Lower lobe of right lung (tissue), 2 donors: Measurements from ENCODE around the gene NRGN. TPM values are rescaled to one million over a fixed set of nuclear protein-coding genes. Genes with fewer than 3 reads are reported as not detected.

Source experiments
- ATAC-seq, 2 donors: fragments of 200-7000 bp; cut with Tn5 transposase; one replicate each; pipeline ENCODE4 v1.9.1; 2020 to 2022; ENCODE audit warnings: mild to moderate bottlenecking in 2 of 2, moderate library complexity in 2 of 2
- DNase-seq: peaks from one replicate; pipeline ENCODE4 v3.0.0-alpha.2; 2020
- H3K27ac ChIP-seq: fragments of 200-600 bp; one replicate; pipeline ENCODE4 v1.8.0; 2022
- H3K27me3 ChIP-seq: fragments of 200-600 bp; one replicate; pipeline ENCODE4 v1.8.0; 2022; ENCODE audit warnings: low read depth
- H3K36me3 ChIP-seq: fragments of 200-600 bp; one replicate; pipeline ENCODE4 v1.8.0; 2022; ENCODE audit warnings: mild to moderate bottlenecking
- H3K4me1 ChIP-seq: fragments of 200-600 bp; one replicate; pipeline ENCODE4 v1.8.0; 2022
- H3K4me3 ChIP-seq: fragments of 200-600 bp; one replicate; pipeline ENCODE4 v1.8.0; 2022; ENCODE audit warnings: mild to moderate bottlenecking
- H3K9me3 ChIP-seq: fragments of 200-600 bp; one replicate; pipeline ENCODE4 v1.8.0; 2022
- intact Hi-C: fragments of 100-400 bp; cut with DNase I; formaldehyde crosslinking; loops from one replicate; pipeline ENCODE4 v1.11.0; 2022
- total RNA-seq: library from RNA; stranded (reverse); fragmentation: NEBNext Ultra II Directional; extraction: Animal tissue kit (Norgen Biotek cat#: 25700); gene quantifications from one replicate; pipeline ENCODE4 v1.2.1, GENCODE V29; 2021
- TF ChIP-seq, protein P1 (sequence below): fragments of 200-600 bp; IDR thresholded peaks from one replicate; pipeline ENCODE4 v1.8.0; 2022; ENCODE audit warnings: antibody characterized with exemption, mild to moderate bottlenecking
- donor health status: DM: no; HTN: yes; CAD: no; lungs with severe emphysema.

The NRGN gene
- total RNA-seq, 1 donor from 2014 or later = 99.1 TPM

DNA sequence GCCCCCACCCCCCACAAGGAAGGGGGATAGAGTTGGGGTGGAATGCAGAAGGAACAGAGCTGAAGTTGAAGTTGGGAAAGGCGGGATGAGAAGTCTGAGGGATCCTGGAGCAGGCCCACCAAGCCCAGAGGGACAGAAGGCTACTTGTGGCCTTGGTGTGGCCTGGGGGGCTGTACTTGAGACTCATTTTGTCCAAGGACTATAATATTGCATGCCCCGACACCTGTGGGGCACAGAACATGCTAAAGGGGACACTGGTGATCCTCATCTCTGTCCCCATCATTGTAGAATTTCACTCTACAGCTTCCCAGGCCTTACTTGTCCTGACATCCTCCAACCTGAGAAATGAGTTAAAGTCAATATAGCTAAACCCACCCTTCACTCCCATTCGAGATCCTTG lies 21.1 kb downstream of the NRGN start:
- peak overlapping the region; percentile 66 for H3K4me3 ChIP-seq
- TF ChIP-seq, protein P1, sequence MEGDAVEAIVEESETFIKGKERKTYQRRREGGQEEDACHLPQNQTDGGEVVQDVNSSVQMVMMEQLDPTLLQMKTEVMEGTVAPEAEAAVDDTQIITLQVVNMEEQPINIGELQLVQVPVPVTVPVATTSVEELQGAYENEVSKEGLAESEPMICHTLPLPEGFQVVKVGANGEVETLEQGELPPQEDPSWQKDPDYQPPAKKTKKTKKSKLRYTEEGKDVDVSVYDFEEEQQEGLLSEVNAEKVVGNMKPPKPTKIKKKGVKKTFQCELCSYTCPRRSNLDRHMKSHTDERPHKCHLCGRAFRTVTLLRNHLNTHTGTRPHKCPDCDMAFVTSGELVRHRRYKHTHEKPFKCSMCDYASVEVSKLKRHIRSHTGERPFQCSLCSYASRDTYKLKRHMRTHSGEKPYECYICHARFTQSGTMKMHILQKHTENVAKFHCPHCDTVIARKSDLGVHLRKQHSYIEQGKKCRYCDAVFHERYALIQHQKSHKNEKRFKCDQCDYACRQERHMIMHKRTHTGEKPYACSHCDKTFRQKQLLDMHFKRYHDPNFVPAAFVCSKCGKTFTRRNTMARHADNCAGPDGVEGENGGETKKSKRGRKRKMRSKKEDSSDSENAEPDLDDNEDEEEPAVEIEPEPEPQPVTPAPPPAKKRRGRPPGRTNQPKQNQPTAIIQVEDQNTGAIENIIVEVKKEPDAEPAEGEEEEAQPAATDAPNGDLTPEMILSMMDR = no peak
- H3K4me1 ChIP-seq = peaks cover 68% of the 10 kb centered on the region
- H3K27ac ChIP-seq = peak overlapping the region; percentile 92
- intact Hi-C loops = loop anchor here (10.0 kb wide), 1 partner anchor 96 kb away; no protein-coding TSS in a partner anchor
- H3K27me3 ChIP-seq = peaks cover 42% of the 10 kb centered on the region
- H3K9me3 ChIP-seq = no peaks in the 10 kb centered on the region
- H3K36me3 ChIP-seq = peaks cover 10% of the 10 kb centered on the region
- ATAC-seq (no peak), DNase-seq (no peak)

DNA sequence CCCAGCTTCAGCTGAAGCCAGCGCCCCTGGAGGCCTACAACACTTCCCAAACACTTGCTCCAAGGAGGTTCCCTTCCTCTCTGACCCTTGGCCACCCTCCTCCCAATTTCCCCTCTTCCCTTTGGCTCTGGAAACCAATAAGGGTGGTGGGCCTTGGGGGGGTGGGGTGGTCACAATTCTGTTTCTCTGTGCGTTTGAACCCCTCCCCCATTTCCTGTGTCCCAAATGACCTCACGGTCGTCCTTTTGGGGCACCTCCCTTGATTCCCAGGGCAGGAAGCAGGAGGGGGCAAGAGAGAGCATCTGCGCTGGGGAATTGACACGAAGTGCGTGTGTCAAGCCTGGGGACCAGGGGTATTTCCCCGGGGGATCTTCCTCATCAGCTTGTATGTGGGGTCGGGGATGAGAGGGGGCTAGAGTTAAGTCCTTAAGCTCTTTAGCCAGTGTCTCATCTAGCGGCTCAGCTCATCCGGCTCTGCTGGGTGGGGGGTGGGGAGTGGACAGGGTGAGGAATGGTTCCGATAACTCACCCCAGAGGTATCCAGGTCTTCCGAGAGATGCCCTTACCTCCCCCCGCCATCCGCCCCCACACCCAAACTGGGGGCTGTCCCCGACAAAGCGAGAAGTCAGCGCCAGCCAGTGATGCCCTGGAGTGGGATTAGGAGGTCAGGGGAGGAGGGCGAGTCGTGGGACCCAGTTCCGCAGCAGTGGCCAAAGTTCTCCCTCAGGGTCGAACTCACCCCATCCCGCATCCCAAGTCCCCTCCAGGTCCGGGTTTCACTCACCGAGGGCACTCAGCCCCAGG lies 21.8 kb downstream of the NRGN start:
- H3K4me3 ChIP-seq = peak overlapping the region; percentile 66
- H3K9me3 ChIP-seq = no peaks in the 10 kb centered on the region
- intact Hi-C loops = loop anchor here (10.0 kb wide), 1 partner anchor 97 kb away; no protein-coding TSS in a partner anchor
- H3K27ac ChIP-seq = peak overlapping the region; percentile 92
- H3K36me3 ChIP-seq = peaks cover 8% of the 10 kb centered on the region
- DNase-seq (no peak), ATAC-seq (no peak)
- H3K27me3 ChIP-seq = peaks cover 42% of the 10 kb centered on the region
- H3K4me1 ChIP-seq = peaks cover 65% of the 10 kb centered on the region
- TF ChIP-seq, protein P1 = peak; percentile 19

DNA sequence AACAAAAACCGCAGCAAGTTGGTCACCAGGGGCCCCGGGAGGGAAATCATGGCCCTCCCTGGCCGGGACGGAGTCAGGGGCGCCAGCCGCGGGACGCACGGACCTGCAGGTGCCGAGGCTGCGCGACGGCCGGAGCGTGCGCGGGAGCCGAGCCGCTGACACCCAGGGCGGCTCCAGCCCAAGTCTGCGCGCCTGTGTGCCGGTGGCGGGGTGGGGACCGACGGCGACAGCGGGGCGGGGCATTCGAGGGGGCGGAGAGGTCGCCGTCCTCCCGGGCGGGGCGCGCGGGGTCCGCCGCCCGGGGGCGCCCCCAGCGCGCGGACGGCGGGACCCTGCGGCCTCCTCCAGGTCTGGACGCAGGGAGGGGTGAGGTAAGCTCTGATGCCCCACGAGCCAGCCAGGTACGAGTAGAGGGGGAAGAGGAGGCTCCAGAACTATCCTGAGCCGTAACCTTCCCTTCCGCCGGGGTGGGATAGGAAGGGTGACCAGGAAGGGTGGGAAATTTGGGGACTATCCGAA lies 22.4 kb downstream of the NRGN start, which contains the start of gene ESAM:
Gene ESAM, minus strand, starts transcription at position 186 of the 519 bp plus-strand sequence. Its CDS starts 136 bp downstream, at position 50.
- DNase-seq = peak; percentile 80
- TF ChIP-seq, protein P1 = no peak
- H3K27me3 ChIP-seq = peaks cover 42% of the 10 kb centered on the region
- peak within 1 kb of the TSS; percentile 92 for H3K27ac ChIP-seq
- ATAC-seq = peak; percentile 72 to 77
- intact Hi-C loops = loop anchor here (10.0 kb wide), 1 partner anchor 97 kb away; no protein-coding TSS in a partner anchor
- peak within 1 kb of the TSS; percentile 66 for H3K4me3 ChIP-seq
- peaks cover 13% of the 10 kb centered on the region for H3K36me3 ChIP-seq
- no peaks in the 10 kb centered on the region for H3K9me3 ChIP-seq
- peaks cover 59% of the 10 kb centered on the region for H3K4me1 ChIP-seq

DNA sequence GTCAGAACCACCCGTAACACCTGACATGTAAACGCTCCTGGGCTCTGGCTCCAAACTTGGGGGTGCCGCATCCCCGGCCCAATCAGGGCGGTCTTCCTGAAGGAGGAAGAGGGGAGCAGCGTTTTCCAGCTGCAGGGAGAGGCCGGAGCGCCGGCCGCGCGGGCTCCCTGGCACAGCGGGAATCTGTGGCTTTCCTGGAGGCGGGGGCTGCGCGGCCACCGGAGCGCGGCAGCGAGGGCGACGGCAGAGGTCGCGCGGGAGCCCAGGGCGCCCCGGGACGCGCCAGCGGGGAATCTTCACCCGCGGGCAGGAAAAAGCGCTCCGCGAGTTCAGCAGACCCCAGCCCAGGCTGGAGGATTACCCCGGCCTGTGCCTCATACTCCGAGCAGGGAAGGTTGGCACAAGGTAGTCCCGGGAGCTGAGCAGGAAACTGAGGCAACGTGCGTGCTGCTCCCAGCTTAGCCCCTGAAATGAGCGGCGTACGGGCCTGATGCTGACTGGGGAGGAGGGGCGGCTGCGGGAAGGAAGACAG lies 22.9 kb downstream of the NRGN start:
- intact Hi-C loops = loop anchor here (10.0 kb wide), 1 partner anchor 98 kb away; no protein-coding TSS in a partner anchor
- peak overlapping the region; percentile 66 for H3K4me3 ChIP-seq
- peaks cover 14% of the 10 kb centered on the region for H3K36me3 ChIP-seq
- H3K27me3 ChIP-seq = peaks cover 42% of the 10 kb centered on the region
- peak overlapping the region; percentile 92 for H3K27ac ChIP-seq
- H3K9me3 ChIP-seq = no peaks in the 10 kb centered on the region
- TF ChIP-seq, protein P1 = no peak
- DNase-seq (no peak), ATAC-seq (peak; percentile 34 to 38)
- H3K4me1 ChIP-seq = peaks cover 54% of the 10 kb centered on the region

DNA sequence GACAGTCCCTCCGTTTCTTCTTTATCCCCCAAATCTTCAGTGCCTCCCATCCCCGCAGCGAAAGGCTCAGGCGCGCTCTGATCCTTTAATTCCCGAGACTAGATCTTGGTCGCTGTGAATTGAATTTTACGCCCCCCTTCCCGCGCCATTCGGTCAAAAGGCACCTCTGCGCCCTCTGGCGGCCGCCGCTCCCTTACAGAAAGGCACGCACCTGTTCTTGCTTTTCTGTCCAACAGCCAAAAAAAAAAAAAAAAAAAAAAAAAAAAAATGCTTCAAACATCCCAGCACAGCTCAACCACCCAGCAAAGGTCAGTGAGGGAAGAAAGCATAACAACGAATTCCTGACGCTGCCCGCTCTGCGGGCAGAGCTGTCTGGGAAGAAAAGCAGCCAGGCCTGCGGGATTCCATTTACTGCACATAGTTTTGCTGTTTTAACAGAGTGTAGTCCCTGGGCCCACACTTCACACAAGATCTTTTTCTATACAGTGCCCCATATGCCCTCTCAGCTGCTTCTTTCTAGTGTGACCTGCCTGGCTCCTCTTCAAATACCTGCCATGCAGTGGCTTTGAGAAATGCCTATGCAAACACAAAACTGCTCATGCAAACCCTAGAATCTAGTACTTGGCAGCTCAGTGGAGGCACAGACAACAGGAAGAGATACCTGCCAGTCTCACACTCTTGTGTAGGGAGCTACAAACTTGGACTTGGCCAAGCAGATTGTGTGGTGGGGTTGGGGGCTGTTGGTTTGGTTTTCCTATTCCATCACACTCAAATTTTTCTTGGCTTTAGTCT lies 23.6 kb downstream of the NRGN start:
- H3K36me3 ChIP-seq = peaks cover 13% of the 10 kb centered on the region
- peak overlapping the region; percentile 92 for H3K27ac ChIP-seq
- no peaks in the 10 kb centered on the region for H3K9me3 ChIP-seq
- peaks cover 47% of the 10 kb centered on the region for H3K4me1 ChIP-seq
- H3K4me3 ChIP-seq = peak overlapping the region; percentile 66
- peaks cover 41% of the 10 kb centered on the region for H3K27me3 ChIP-seq
- TF ChIP-seq, protein P1 = peak; percentile 82
- ATAC-seq (peak; percentile 56 to 59), DNase-seq (peak; percentile 93)
- intact Hi-C loops = loop anchor here (10.0 kb wide), 1 partner anchor 99 kb away; no protein-coding TSS in a partner anchor
